EL (cell line): Measurements from ENCODE around the gene DAZ2.
"Not testable (repeated sequence)": the region's sequence is repeated elsewhere in the genome, so short reads cannot be mapped to it uniquely, and the experiment has no call there.

Source experiments
- DNase-seq: peaks from one replicate; pipeline ENCODE4 v3.0.0-alpha.2; 2016

The DAZ2 gene

GRCh38 chrY:23219233-23219632 is at the start of gene DAZ2:
Gene DAZ2, plus strand, starts transcription at chrY:23219533. Its CDS starts 208 bp downstream, at chrY:23219741.
- DNase-seq, result not testable (repeated sequence)

- DNase-seq, result not testable (repeated sequence)
Observed at GRCh38 chrY:23198908-23199307, 20.4 kb upstream of the DAZ2 start, which contains the start of gene DAZ1. Gene DAZ1, minus strand, starts transcription at chrY:23199008. Its CDS starts 208 bp downstream, at chrY:23198800.

- DNase-seq, result not testable (repeated sequence)
Observed at GRCh38 chrY:23207455-23207854, 11.9 kb upstream of the DAZ2 start.

GRCh38 chrY:23209802-23210495 is 9.4 kb upstream of the DAZ2 start:
- not testable (repeated sequence) for DNase-seq

GRCh38 chrY:23210681-23211080 is 8.7 kb upstream of the DAZ2 start:
- not testable (repeated sequence) for DNase-seq
